HepG2 (cell line): ENCODE results near the gene PBLD. TPM values are rescaled to one million over a fixed set of nuclear protein-coding genes. Genes with fewer than 3 reads are reported as not detected.

ENCODE experiments used
- ATAC-seq: fragments of 200-7000 bp; cut with Tn5 transposase; 3 replicates; pipeline ENCODE4 v1.9.1; 2020; ENCODE audit warnings: mild to moderate bottlenecking, moderate library complexity
- BruUV-seq: library from RNA; stranded (reverse); fragments of 400-500 nt; replicated peaks from 2 replicates; lab custom pipeline; 2021; lab: Mats Ljungman, UMichigan
- CTCF ChIA-PET: fragments of 300-600 bp; formaldehyde crosslinking; extraction: SDS; loops from one replicate; lab custom pipeline; 2021; ENCODE audit warnings: low total read pairs, inconsistent platforms, low intra/inter-chr PET ratio; lab: Yijun Ruan, JAX
- POLR2A ChIA-PET: fragments of 350-600 bp; sonication (Branson Sonifier 250); formaldehyde crosslinking; loops from one replicate; lab custom pipeline; 2020; ENCODE audit warnings: antibody characterized with exemption, inconsistent platforms; lab: Yijun Ruan, JAX
- DNase-seq: peaks from one replicate; pipeline ENCODE4 v3.0.0-alpha.2; 2015; ENCODE audit warnings: low spot score
- FAIRE-seq: peaks from 3 replicates; lab custom pipeline; 2011; peaks lifted over from hg19 to GRCh38; lab: Jason Lieb, UNC
- H2AFZ ChIP-seq: one replicate; pipeline ENCODE4 v1.6.1; 2011; ENCODE audit warnings: low read length, inconsistent platforms
- H3K27ac ChIP-seq: fragments of 300-600 bp; 3 replicates; pipeline ENCODE4 v1.8.0; 2011; ENCODE audit warnings: mixed run types, mild to moderate bottlenecking, mixed read lengths, low read length, inconsistent platforms; ENCODE audit not compliant: insufficient read depth; ENCODE audit errors: extremely low read length
- H3K27me3 ChIP-seq, 2 experiments: fragments of 200-600 bp in 1 of 2; 2 replicates in 1 of 2; 3 replicates in 1 of 2; pipeline versions ENCODE4 v1.6.0 to v1.8.0; 2011; ENCODE audit warnings: low read length in 2 of 2, mild to moderate bottlenecking in 2 of 2, moderate library complexity in 2 of 2, inconsistent platforms in 1 of 2; ENCODE audit not compliant: insufficient read depth in 2 of 2, control insufficient read depth in 1 of 2
- H3K36me3 ChIP-seq, 2 experiments: fragments of 200-600 bp in 1 of 2; replicated peaks in 1 of 2; 2 replicates in 1 of 2; 3 replicates in 1 of 2; pipeline versions ENCODE4 v1.5.1 to v1.8.0; 2011; ENCODE audit warnings: low read length in 2 of 2, inconsistent platforms in 1 of 2; ENCODE audit not compliant: insufficient read depth in 2 of 2, control insufficient read depth in 1 of 2
- H3K4me1 ChIP-seq: 2 replicates; pipeline ENCODE4 v1.5.1; 2012; ENCODE audit warnings: low read length, inconsistent platforms; ENCODE audit not compliant: insufficient read depth
- H3K4me2 ChIP-seq: 2 replicates; pipeline ENCODE4 v1.6.0; 2011; ENCODE audit warnings: low read depth, low read length, inconsistent platforms
- H3K4me3 ChIP-seq, 3 experiments: fragments of 200-600 bp in 1 of 3; sonication (generic), shearing (Covaris generic) in 1 of 3; replicated peaks in 1 of 3; 2 replicates each; pipeline ENCODE4 v1.5.1; 2011 to 2016; ENCODE audit warnings: low read length in 3 of 3, inconsistent platforms in 2 of 3, low read depth in 2 of 3, mild to moderate bottlenecking in 2 of 3, control low read depth in 1 of 3, mixed read lengths in 1 of 3; ENCODE audit not compliant: insufficient read depth in 1 of 3
- H3K79me2 ChIP-seq: one replicate; pipeline ENCODE4 v1.6.1; 2011; ENCODE audit warnings: low read length, inconsistent platforms; ENCODE audit not compliant: insufficient read depth
- H3K9ac ChIP-seq: 2 replicates; pipeline ENCODE4 v1.6.0; 2011; ENCODE audit warnings: mild to moderate bottlenecking, low read depth, low read length, inconsistent platforms; ENCODE audit not compliant: insufficient read depth
- H3K9me3 ChIP-seq: 2 replicates; pipeline ENCODE4 v1.5.1; 2012; ENCODE audit warnings: mild to moderate bottlenecking, low read length
- H4K20me1 ChIP-seq: 2 replicates; pipeline ENCODE4 v1.6.0; 2011; ENCODE audit warnings: inconsistent platforms, mild to moderate bottlenecking, low read length, moderate library complexity; ENCODE audit not compliant: insufficient read depth
- CREM ChIP-seq, 2 experiments: sonication (generic) in 1 of 2; formaldehyde crosslinking in 1 of 2; IDR thresholded peaks; 2 replicates each; pipeline versions ENCODE4 v1.4.0 to v1.6.1; 2016 to 2020; ENCODE audit warnings: antibody characterized with exemption in 1 of 2, mild to moderate bottlenecking in 1 of 2, missing genetic modification reagents in 1 of 2
- MAFK ChIP-seq, 2 experiments: IDR thresholded peaks in 1 of 2; conservative IDR thresholded peaks in 1 of 2; 2 replicates each; pipeline ENCODE4 v1.6.1; 2011; ENCODE audit warnings: improper control_type of control experiment in 2 of 2, low read length in 2 of 2
- NFYC ChIP-seq: IDR thresholded peaks from 2 replicates; pipeline ENCODE4 v1.6.1; 2016; ENCODE audit warnings: missing genetic modification reagents, missing compliant biosample characterization
- NR2F1 ChIP-seq, 2 experiments: fragments of 450-650 bp in 1 of 2; formaldehyde crosslinking in 1 of 2; IDR thresholded peaks; 2 replicates each; pipeline versions ENCODE4 v1.5.0 to v1.6.1; 2016 to 2020; ENCODE audit warnings: mild to moderate bottlenecking in 1 of 2, missing compliant biosample characterization in 1 of 2, missing genetic modification reagents in 1 of 2, moderate library complexity in 1 of 2
- SMARCE1 ChIP-seq: fragments of 450-650 bp; IDR thresholded peaks from 2 replicates; pipeline ENCODE4 v1.6.1; 2017; ENCODE audit warnings: borderline replicate concordance
- ZNF234 ChIP-seq: sonication (generic); formaldehyde crosslinking; conservative IDR thresholded peaks from 2 replicates; pipeline ENCODE4 v1.5.1; 2020; ENCODE audit warnings: mild to moderate bottlenecking, missing genetic modification reagents
- ZNF567 ChIP-seq: sonication (generic); formaldehyde crosslinking; IDR thresholded peaks from 2 replicates; pipeline ENCODE4 v1.8.1; 2023; ENCODE audit warnings: mild to moderate bottlenecking, missing genetic modification reagents, borderline replicate concordance
- WGBS: methylation state at CpG from one replicate; pipeline ENCODE4 v1.1.6; 2017; ENCODE audit warnings: low lambda C conversion rate; 5-methylcytosine and 5-hydroxymethylcytosine counted together
- in situ Hi-C: cut with HindIII; loops from 2 replicates; pipeline ENCODE4 v1.10.0; 2017; ENCODE audit warnings: low pct_unique_long_range_greater_than_20kb; ENCODE audit not compliant: extremely low pct_ligation_motif_present
- intact Hi-C: fragments of 100-400 bp; cut with micrococcal nuclease; formaldehyde crosslinking; loops from one replicate; pipeline ENCODE4 v1.10.0; 2022; ENCODE audit not compliant: unreplicated experiment
- polyA plus RNA-seq, 8 experiments: library from polyadenylated mRNA; depleted of rRNA in 3 of 8; stranded (reverse) in 7 of 8; unstranded in 1 of 8; fragments of >200 nt; fragmentation: Illumina TruSeq in 4 of 8; extraction: Trizol in 4 of 8; gene quantifications; 2 replicates each; pipeline versions ENCODE4 v1.2.1 to v1.2.3, GENCODE V29; 2011 to 2016; ENCODE audit warnings: low read depth in 4 of 8, missing spikeins in 1 of 8, mixed read lengths in 1 of 8; ENCODE audit not compliant: insufficient read depth in 1 of 8
- total RNA-seq, 5 experiments: library from RNA; depleted of rRNA; stranded (reverse); fragments of >200 nt; fragmentation: Illumina TruSeq; extraction: Trizol; gene quantifications; 2 replicates each; pipeline ENCODE4 v1.2.3, GENCODE V29; 2016; ENCODE audit warnings: low read depth in 1 of 5
- TF ChIP-seq, protein P1 (sequence below): sonication (generic); formaldehyde crosslinking; IDR thresholded peaks from 2 replicates; pipeline ENCODE4 v1.5.0; 2020; ENCODE audit warnings: mild to moderate bottlenecking, missing genetic modification reagents, borderline replicate concordance
- TF ChIP-seq, protein P2 (sequence below): sonication (generic); formaldehyde crosslinking; IDR thresholded peaks from 2 replicates; pipeline ENCODE4 v1.4.0; 2020; ENCODE audit warnings: mild to moderate bottlenecking, low read depth, missing genetic modification reagents

Gene PBLD
- total and polyA plus RNA-seq, 2 of the 13 experiments (the other 11 are each of a cell fraction or from before 2014, with no cell fraction given): 0.42 to 3.1 TPM

DNA sequence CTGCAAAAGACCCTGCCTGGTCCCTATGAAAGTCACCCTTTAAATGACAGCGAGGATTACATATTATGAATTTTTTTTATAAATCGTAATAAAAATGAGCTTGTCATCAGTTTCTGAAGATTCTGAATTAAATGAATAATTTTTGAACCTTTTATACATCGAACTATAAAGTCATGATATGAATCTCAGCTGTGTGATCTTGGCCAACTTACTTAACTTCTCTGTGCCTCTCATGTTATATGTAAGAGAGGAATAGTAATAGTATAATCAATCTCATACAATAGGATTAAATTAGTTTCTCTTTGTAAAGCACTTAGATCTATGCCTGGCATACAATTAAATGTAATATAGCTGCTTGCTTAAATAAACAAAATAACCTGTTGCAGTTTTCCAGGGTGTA lies 95.6 kb downstream of the PBLD start:
- no TSS peak for BruUV-seq
- FAIRE-seq: no peak
- H3K9ac ChIP-seq: no peak overlapping the region
- CTCF ChIA-PET: no interaction called here
- no peaks in the 10 kb centered on the region for H3K79me2 ChIP-seq
- peaks cover 0 to 14% of the 10 kb centered on the region in 2 experiments; a peak in 2 of 5 replicates for H3K27me3 ChIP-seq
- no peaks in the 10 kb centered on the region for H4K20me1 ChIP-seq
- no peak for DNase-seq
- H3K4me3 ChIP-seq: no peak overlapping the region
- intact Hi-C loops (no loop called here), in situ Hi-C loops (no loop called here)
- 1% methylated on average over 3 of the region's 3 CpGs for WGBS
- ATAC-seq: no peak
- TF ChIP-seq MAFK (conservative IDR thresholded peaks at IDR 0.05 in 1 of 2, IDR thresholded peaks at IDR 0.05 in 1 of 2; ENCODE audit: low read length in 2 of 2) (peak in 1 of 2 experiments; percentile 33; a peak in 1 of 4 replicates), ZNF234 (CRISPR knock-in tag) (no peak)
- no peaks in the 10 kb centered on the region for H3K9me3 ChIP-seq
- H3K36me3 ChIP-seq: no peaks in the 10 kb centered on the region
- H3K4me1 ChIP-seq: peaks cover under 1% of the 10 kb centered on the region; the same call in 1 of the 2 replicates
- H2AFZ ChIP-seq: no peak overlapping the region
- POLR2A ChIA-PET: no interaction called here
- H3K27ac ChIP-seq: no peak overlapping the region
- no peak overlapping the region for H3K4me2 ChIP-seq

DNA sequence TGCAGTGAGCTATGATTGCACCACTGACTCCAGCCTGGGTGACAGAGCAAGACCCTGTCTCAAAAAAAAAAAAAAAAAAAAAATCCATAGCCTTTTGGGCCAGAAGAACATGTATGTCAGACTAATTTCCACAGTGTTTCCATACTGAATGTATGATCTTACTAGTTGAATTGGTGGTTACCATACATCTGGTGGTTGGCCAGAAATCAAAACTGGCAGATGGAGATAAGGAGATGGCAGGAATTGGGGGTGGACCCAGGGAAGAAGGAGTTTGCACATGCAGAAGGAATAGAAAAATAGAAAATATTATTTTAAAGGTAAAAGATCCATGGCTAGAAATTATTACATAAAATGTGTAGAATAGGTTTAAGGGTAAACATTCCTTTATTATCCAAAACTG lies 97.1 kb downstream of the PBLD start:
- Histone ChIP-seq H3K27me3 (peaks cover 0 to 28% of the 10 kb centered on the region in 2 experiments; a peak in 3 of 5 replicates), H3K4me3 (no peak overlapping the region), H3K4me1 (peaks cover 16% of the 10 kb centered on the region), H3K4me2 (no peak overlapping the region), H4K20me1 (no peaks in the 10 kb centered on the region)
- in situ Hi-C loops: no loop called here
- DNase-seq (no peak), ATAC-seq (no peak)
- intact Hi-C loops: no loop called here
- POLR2A ChIA-PET: no interaction called here
- TF ChIP-seq, protein P1, sequence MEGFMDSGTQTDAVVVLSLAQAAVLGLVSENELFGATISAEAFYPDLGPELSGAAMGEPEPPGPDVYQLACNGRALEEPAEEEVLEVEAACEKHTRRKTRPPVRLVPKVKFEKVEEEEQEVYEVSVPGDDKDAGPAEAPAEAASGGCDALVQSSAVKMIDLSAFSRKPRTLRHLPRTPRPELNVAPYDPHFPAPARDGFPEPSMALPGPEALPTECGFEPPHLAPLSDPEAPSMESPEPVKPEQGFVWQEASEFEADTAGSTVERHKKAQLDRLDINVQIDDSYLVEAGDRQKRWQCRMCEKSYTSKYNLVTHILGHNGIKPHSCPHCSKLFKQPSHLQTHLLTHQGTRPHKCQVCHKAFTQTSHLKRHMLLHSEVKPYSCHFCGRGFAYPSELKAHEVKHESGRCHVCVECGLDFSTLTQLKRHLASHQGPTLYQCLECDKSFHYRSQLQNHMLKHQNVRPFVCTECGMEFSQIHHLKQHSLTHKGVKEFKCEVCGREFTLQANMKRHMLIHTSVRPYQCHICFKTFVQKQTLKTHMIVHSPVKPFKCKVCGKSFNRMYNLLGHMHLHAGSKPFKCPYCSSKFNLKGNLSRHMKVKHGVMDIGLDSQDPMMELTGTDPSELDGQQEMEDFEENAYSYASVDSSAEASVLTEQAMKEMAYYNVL (CRISPR knock-in tag): no peak
- no peak for TF ChIP-seq NR2F1 (CRISPR knock-in tag; IDR thresholded peaks at IDR 0.05)
- no peak for TF ChIP-seq SMARCE1
- TF ChIP-seq CREM (IDR thresholded peaks at IDR 0.05): no peak
- TF ChIP-seq CREM (CRISPR knock-in tag; IDR thresholded peaks at IDR 0.05): no peak
- TF ChIP-seq ZNF567: no peak
- TF ChIP-seq, protein P2, sequence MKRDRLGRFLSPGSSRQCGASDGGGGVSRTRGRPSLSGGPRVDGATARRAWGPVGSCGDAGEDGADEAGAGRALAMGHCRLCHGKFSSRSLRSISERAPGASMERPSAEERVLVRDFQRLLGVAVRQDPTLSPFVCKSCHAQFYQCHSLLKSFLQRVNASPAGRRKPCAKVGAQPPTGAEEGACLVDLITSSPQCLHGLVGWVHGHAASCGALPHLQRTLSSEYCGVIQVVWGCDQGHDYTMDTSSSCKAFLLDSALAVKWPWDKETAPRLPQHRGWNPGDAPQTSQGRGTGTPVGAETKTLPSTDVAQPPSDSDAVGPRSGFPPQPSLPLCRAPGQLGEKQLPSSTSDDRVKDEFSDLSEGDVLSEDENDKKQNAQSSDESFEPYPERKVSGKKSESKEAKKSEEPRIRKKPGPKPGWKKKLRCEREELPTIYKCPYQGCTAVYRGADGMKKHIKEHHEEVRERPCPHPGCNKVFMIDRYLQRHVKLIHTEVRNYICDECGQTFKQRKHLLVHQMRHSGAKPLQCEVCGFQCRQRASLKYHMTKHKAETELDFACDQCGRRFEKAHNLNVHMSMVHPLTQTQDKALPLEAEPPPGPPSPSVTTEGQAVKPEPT (CRISPR knock-in tag): no peak
- no peak for TF ChIP-seq NFYC (CRISPR knock-in tag)
- TF ChIP-seq, all 625 proteins: peak for 0
- CTCF ChIA-PET: no interaction called here
- Histone ChIP-seq H3K9me3 (no peaks in the 10 kb centered on the region), H2AFZ (no peak overlapping the region), H3K27ac (no peak overlapping the region), H3K79me2 (no peaks in the 10 kb centered on the region), H3K9ac (no peak overlapping the region), H3K36me3 (no peaks in the 10 kb centered on the region)
- no TSS peak for BruUV-seq
- FAIRE-seq: no peak
